ENCODE data around the gene AGTRAP. TPM values are rescaled to one million over a fixed set of nuclear protein-coding genes. Genes with fewer than 3 reads are reported as not detected.

AGTRAP gene
- total and polyA plus RNA-seq, 2 of the 4 experiments (the other 2 are of a cell fraction) = 21.5 to 57.7 TPM

DNA sequence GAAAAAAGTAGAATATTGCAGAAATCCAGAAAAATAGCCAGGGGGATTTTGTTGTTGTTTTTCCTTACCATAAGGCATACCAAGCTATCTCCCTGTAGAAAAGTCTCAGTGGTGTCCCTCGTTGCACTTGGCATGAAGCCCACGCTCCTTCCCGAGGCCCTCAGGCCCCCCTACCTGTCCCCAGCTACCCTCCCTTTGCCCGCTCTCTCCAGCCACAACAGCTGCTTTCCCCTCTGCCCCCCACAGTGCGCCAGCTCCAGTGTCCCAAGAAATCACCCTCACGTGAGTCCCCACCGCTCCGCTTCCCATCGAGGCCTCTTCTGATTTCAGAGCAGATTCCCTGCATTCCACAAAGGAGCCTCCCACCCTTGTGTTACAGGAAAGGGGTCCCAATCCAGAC is 8.4 kb downstream of the AGTRAP start:
- TF ChIP-seq, protein P1, sequence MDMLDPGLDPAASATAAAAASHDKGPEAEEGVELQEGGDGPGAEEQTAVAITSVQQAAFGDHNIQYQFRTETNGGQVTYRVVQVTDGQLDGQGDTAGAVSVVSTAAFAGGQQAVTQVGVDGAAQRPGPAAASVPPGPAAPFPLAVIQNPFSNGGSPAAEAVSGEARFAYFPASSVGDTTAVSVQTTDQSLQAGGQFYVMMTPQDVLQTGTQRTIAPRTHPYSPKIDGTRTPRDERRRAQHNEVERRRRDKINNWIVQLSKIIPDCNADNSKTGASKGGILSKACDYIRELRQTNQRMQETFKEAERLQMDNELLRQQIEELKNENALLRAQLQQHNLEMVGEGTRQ (IDR thresholded peaks at IDR 0.05; ENCODE audit: low read depth, low read length) = no peak
- TF ChIP-seq RAD21 (IDR thresholded peaks at IDR 0.05; ENCODE audit: low read length) = no peak
- TF ChIP-seq CEBPB (IDR thresholded peaks at IDR 0.05; ENCODE audit: low read depth, low read length) = no peak
- TF ChIP-seq NFE2L2 (IDR thresholded peaks at IDR 0.05; ENCODE audit: low read depth, low read length) = no peak
- intact Hi-C loops (cut with micrococcal nuclease) (no loop called here), in situ Hi-C loops (cut with MboI; ENCODE audit: low sequenced_read_pairs) (no loop called here), dilution Hi-C loops (cut with HindIII; ENCODE audit: low sequenced_read_pairs, unreplicated experiment) (no loop called here)
- Histone ChIP-seq H2BK5ac (ENCODE audit: low read depth, low read length, poor library complexity, severe bottlenecking) (no peak overlapping the region), H3K79me1 (ENCODE audit: low read depth in 1 of 2, low read length in 2 of 2) (peaks cover 5 to 12% of the 10 kb centered on the region in 2 experiments; a peak in 1 of 4 replicates), H3K27ac (ENCODE audit: insufficient read depth, low read length) (no peak overlapping the region), H2BK15ac (ENCODE audit: low read depth, low read length) (no peak overlapping the region), H3K18ac (ENCODE audit: low read depth, low read length) (no peak overlapping the region), H4K5ac (ENCODE audit: low read depth, low read length) (no peak overlapping the region), H3K4ac (ENCODE audit: low read depth, low read length) (no peak overlapping the region), H3K4me3 (ENCODE audit: insufficient read depth, low read depth, low read length) (no peak overlapping the region), H2BK20ac (ENCODE audit: low read depth, low read length) (no peak overlapping the region), H2BK120ac (ENCODE audit: low read depth, low read length) (no peak overlapping the region), H3K14ac (replicated peaks; ENCODE audit: low read depth, low read length) (no peak overlapping the region), H3K27me3 (ENCODE audit: control insufficient read depth, insufficient read depth, low read length) (no peaks in the 10 kb centered on the region), H3K36me3 (ENCODE audit: control insufficient read depth, insufficient read depth, low read length) (peaks cover 14% of the 10 kb centered on the region), H2AK5ac (ENCODE audit: low read depth, low read length) (no peak overlapping the region), H3K23ac (ENCODE audit: low read depth, low read length) (no peak overlapping the region), H3K4me1 (ENCODE audit: control insufficient read depth, insufficient read depth, low read length) (no peaks in the 10 kb centered on the region), H3K4me2 (ENCODE audit: low read depth, low read length) (no peak overlapping the region), H4K8ac (ENCODE audit: low read depth in 2 of 2, low read length in 2 of 2) (no peak overlapping the region), H4K20me1 (ENCODE audit: insufficient read depth, low read length) (no peaks in the 10 kb centered on the region), H2AFZ (replicated peaks; ENCODE audit: low read length, poor library complexity) (no peak overlapping the region), H3K9me1 (ENCODE audit: insufficient read depth, low read length) (no peaks in the 10 kb centered on the region), H3K9ac (ENCODE audit: low read depth, low read length) (no peak overlapping the region), H3K56ac (ENCODE audit: extremely low read depth, insufficient read depth, low read length) (no peak overlapping the region), H3K9me3 (ENCODE audit: control insufficient read depth, insufficient read depth, low read length) (no peaks in the 10 kb centered on the region), H2AK9ac (replicated peaks; ENCODE audit: low read depth, low read length, poor library complexity) (no peak overlapping the region), H4K91ac (ENCODE audit: insufficient read depth, low read depth, low read length) (no peak overlapping the region)
- no peak for ATAC-seq (ENCODE audit: low read depth)
- DNase-seq = no peak
- CTCF ChIA-PET = no interaction called here
- BruUV-seq (replicated peaks) = no TSS peak
- 77% methylated on average over 9 of the region's 9 CpGs; no CpG with 5 or more reads in 1 of the 2 experiments for WGBS, 2 experiments (ENCODE audit: extremely low coverage in 2 of 2, insufficient read length in 1 of 2)
- POLR2A ChIA-PET (ENCODE audit: unreplicated experiment) = interaction anchor here (0.7 kb wide), 1 partner anchor 16 kb away, joined by 3 read pairs; no protein-coding TSS in a partner anchor

Measured in IMR-90 (cell line).